ENCODE measurements around the gene FLT3. TPM values are rescaled to one million over a fixed set of nuclear protein-coding genes. Genes with fewer than 3 reads are reported as not detected.

FLT3 gene
- total and polyA plus RNA-seq, 2 of the 13 experiments (the other 11 are each of a cell fraction or from before 2014, with no cell fraction given): not detected

DNA sequence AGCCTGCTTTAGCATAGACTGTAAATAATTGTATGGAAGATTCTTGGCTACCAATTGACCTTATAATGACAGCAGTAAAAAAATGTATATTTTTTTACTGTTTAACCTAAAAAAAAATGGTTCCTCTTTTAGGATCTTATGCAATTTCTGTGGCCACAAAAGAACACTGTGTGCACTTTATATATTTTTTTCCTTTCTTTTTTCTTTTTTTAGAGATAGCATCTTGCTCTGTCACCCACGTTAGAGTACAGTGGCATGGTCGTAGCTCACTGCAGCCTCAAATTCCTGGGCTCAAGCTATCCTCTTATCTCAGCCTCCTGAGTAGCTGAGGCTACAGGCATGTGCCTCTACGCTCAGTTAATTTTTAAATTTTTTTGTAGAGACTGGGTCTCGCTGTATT, 6.1 kb downstream of the FLT3 start:
- H3K9me3 ChIP-seq (ENCODE audit: low read length): no peaks in the 10 kb centered on the region
- peaks cover 0 to 11% of the 10 kb centered on the region in 2 experiments; a peak in 3 of 5 replicates for H3K27me3 ChIP-seq (ENCODE audit: control insufficient read depth in 1 of 2, insufficient read depth in 2 of 2, low read length in 2 of 2)
- no peak for TF ChIP-seq ZMYM4 (CRISPR knock-in tag; IDR thresholded peaks at IDR 0.05)
- no peak for TF ChIP-seq NR2F6 (IDR thresholded peaks at IDR 0.05)
- TF ChIP-seq NR2F6 (CRISPR knock-in tag; IDR thresholded peaks at IDR 0.05): no peak
- no peak for TF ChIP-seq ZNF543 (CRISPR knock-in tag; IDR thresholded peaks at IDR 0.05)
- no peak for TF ChIP-seq ZNF607 (CRISPR knock-in tag; IDR thresholded peaks at IDR 0.05; ENCODE audit: borderline replicate concordance)
- TF ChIP-seq, protein P1, sequence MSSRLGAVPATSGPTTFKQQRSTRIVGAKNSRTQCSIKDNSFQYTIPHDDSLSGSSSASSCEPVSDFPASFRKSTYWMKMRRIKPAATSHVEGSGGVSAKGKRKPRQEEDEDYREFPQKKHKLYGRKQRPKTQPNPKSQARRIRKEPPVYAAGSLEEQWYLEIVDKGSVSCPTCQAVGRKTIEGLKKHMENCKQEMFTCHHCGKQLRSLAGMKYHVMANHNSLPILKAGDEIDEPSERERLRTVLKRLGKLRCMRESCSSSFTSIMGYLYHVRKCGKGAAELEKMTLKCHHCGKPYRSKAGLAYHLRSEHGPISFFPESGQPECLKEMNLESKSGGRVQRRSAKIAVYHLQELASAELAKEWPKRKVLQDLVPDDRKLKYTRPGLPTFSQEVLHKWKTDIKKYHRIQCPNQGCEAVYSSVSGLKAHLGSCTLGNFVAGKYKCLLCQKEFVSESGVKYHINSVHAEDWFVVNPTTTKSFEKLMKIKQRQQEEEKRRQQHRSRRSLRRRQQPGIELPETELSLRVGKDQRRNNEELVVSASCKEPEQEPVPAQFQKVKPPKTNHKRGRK (CRISPR knock-in tag; IDR thresholded peaks at IDR 0.05): no peak
- TF ChIP-seq U2AF1 (optimal IDR thresholded peaks at IDR 0.05; ENCODE audit: low read depth, low read length): no peak
- TF ChIP-seq, protein P2, sequence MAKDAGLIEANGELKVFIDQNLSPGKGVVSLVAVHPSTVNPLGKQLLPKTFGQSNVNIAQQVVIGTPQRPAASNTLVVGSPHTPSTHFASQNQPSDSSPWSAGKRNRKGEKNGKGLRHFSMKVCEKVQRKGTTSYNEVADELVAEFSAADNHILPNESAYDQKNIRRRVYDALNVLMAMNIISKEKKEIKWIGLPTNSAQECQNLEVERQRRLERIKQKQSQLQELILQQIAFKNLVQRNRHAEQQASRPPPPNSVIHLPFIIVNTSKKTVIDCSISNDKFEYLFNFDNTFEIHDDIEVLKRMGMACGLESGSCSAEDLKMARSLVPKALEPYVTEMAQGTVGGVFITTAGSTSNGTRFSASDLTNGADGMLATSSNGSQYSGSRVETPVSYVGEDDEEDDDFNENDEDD (CRISPR knock-in tag; IDR thresholded peaks at IDR 0.05; ENCODE audit: borderline replicate concordance): no peak
- no peak for TF ChIP-seq SP1 (IDR thresholded peaks at IDR 0.05)
- TF ChIP-seq SP1 (CRISPR knock-in tag; IDR thresholded peaks at IDR 0.05): no peak
- no peak for TF ChIP-seq ZNF660 (CRISPR knock-in tag; IDR thresholded peaks at IDR 0.05; ENCODE audit: borderline replicate concordance, low read depth)
- no peak for TF ChIP-seq KDM2A (CRISPR knock-in tag; IDR thresholded peaks at IDR 0.05; ENCODE audit: borderline replicate concordance, low read depth)
- TF ChIP-seq, protein P3, sequence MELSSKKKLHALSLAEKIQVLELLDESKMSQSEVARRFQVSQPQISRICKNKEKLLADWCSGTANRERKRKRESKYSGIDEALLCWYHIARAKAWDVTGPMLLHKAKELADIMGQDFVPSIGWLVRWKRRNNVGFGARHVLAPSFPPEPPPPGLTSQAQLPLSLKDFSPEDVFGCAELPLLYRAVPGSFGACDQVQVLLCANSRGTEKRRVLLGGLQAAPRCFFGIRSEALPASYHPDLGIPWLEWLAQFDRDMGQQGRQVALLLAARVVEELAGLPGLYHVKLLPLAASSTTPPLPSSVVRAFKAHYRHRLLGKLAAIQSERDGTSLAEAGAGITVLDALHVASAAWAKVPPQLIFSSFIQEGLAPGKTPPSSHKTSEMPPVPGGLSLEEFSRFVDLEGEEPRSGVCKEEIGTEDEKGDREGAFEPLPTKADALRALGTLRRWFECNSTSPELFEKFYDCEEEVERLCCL (CRISPR knock-in tag; IDR thresholded peaks at IDR 0.05; ENCODE audit: borderline replicate concordance): no peak
- TF ChIP-seq KDM6A (CRISPR knock-in tag; IDR thresholded peaks at IDR 0.05; ENCODE audit: low read depth): no peak
- TF ChIP-seq, protein P4, sequence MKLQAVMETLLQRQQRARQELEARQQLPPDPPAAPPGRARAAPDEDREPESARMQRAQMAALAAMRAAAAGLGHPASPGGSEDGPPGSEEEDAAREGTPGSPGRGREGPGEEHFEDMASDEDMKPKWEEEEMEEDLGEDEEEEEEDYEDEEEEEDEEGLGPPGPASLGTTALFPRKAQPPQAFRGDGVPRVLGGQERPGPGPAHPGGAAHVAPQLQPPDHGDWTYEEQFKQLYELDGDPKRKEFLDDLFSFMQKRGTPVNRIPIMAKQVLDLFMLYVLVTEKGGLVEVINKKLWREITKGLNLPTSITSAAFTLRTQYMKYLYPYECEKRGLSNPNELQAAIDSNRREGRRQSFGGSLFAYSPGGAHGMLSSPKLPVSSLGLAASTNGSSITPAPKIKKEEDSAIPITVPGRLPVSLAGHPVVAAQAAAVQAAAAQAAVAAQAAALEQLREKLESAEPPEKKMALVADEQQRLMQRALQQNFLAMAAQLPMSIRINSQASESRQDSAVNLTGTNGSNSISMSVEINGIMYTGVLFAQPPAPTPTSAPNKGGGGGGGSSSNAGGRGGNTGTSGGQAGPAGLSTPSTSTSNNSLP (IDR thresholded peaks at IDR 0.05; ENCODE audit: low read depth, low read length): no peak
- no peak for TF ChIP-seq MAFF (IDR thresholded peaks at IDR 0.05; ENCODE audit: low read depth, low read length)
- no peak for TF ChIP-seq TCF7L2 (IDR thresholded peaks at IDR 0.05; ENCODE audit: low read depth, low read length)
- 5% methylated on average over 4 of the region's 4 CpGs for WGBS (ENCODE audit: low lambda C conversion rate)
- no TSS peak for BruUV-seq (replicated peaks)
- H3K79me2 ChIP-seq (ENCODE audit: insufficient read depth, low read length): no peaks in the 10 kb centered on the region
- no peak for FAIRE-seq
- no peak overlapping the region for H3K4me2 ChIP-seq (ENCODE audit: low read depth, low read length)
- H4K20me1 ChIP-seq (ENCODE audit: insufficient read depth, low read length): no peaks in the 10 kb centered on the region
- H3K4me3 ChIP-seq (replicated peaks in 1 of 3; ENCODE audit: insufficient read depth in 1 of 3, low read depth in 2 of 3, low read length in 3 of 3): no peak overlapping the region
- no peaks in the 10 kb centered on the region for H3K36me3 ChIP-seq (replicated peaks in 1 of 2; ENCODE audit: control insufficient read depth in 1 of 2, insufficient read depth in 2 of 2, low read length in 2 of 2)
- in situ Hi-C loops (cut with HindIII; ENCODE audit: extremely low pct_ligation_motif_present, low pct_unique_long_range_greater_than_20kb) (no loop called here), intact Hi-C loops (cut with micrococcal nuclease; ENCODE audit: unreplicated experiment) (no loop called here)
- no peak for ATAC-seq
- H3K9ac ChIP-seq (ENCODE audit: insufficient read depth, low read depth, low read length): no peak overlapping the region
- no peak overlapping the region for H3K27ac ChIP-seq (ENCODE audit: extremely low read length, insufficient read depth, low read length)
- ChIA-PET POLR2A (no interaction called here), CTCF (ENCODE audit: low intra/inter-chr PET ratio, low total read pairs) (no interaction called here)
- no peak overlapping the region for H2AFZ ChIP-seq (ENCODE audit: low read length)
- H3K4me1 ChIP-seq (ENCODE audit: insufficient read depth, low read length): no peaks in the 10 kb centered on the region
- no peak for DNase-seq (ENCODE audit: low spot score)
